Measurements from ENCODE around the gene SH3BGRL.

GRCh38 chrX:81205551-81205950 is 3.6 kb downstream of the SH3BGRL start:
- TF ChIP-seq POLR2A (IDR thresholded peaks at IDR 0.05; ENCODE audit: low read length) (no peak), GATA1 (IDR thresholded peaks at IDR 0.05; ENCODE audit: low read depth, low read length) (no peak)

Data from erythroblast (primary cell).